Osteocyte (in vitro differentiated cells): ENCODE data around the gene ETFA. TPM values are rescaled to one million over a fixed set of nuclear protein-coding genes. Genes with fewer than 3 reads are reported as not detected.
A peak's percentile ranks its signal among the peaks of the same experiment; 100 is the strongest.

Source experiments
- DNase-seq: peaks from one replicate; pipeline ENCODE4 v3.0.0; 2021; ENCODE audit warnings: mixed read lengths; ENCODE audit not compliant: unreplicated experiment; ENCODE audit errors: extremely low spot score
- H3K27ac Mint-ChIP-seq: one replicate; pipeline ENCODE4 v1.8.0; 2021; ENCODE audit warnings: mild to moderate bottlenecking, mixed read lengths; ENCODE audit not compliant: unreplicated experiment
- H3K27me3 Mint-ChIP-seq: one replicate; pipeline ENCODE4 v1.8.0; 2021; ENCODE audit warnings: mixed read lengths; ENCODE audit not compliant: unreplicated experiment
- H3K36me3 Mint-ChIP-seq: one replicate; pipeline ENCODE4 v1.8.0; 2021; ENCODE audit warnings: mixed read lengths; ENCODE audit not compliant: unreplicated experiment
- H3K4me1 Mint-ChIP-seq: one replicate; pipeline ENCODE4 v1.8.0; 2021; ENCODE audit warnings: mixed read lengths; ENCODE audit not compliant: unreplicated experiment
- H3K4me3 Mint-ChIP-seq: one replicate; pipeline ENCODE4 v1.8.0; 2021; ENCODE audit warnings: mild to moderate bottlenecking, moderate library complexity, mixed read lengths; ENCODE audit not compliant: unreplicated experiment
- H3K9me3 Mint-ChIP-seq: one replicate; pipeline ENCODE4 v1.8.0; 2021; ENCODE audit warnings: mixed read lengths; ENCODE audit not compliant: unreplicated experiment
- total RNA-seq: library from RNA; stranded (reverse); gene quantifications from 2 replicates; pipeline ENCODE4 v1.2.1, GENCODE V29; 2021
- TF ChIP-seq, protein P1 (sequence below): fragments of 200-600 bp; sonication (generic); IDR thresholded peaks from 2 replicates; pipeline ENCODE4 v1.5.0; 2021; ENCODE audit warnings: antibody characterized with exemption, mild to moderate bottlenecking, moderate library complexity

ETFA gene
- total RNA-seq, 1 donor from 2014 or later, result 98.2 TPM

- DNase-seq, result no peak
- H3K36me3 Mint-ChIP-seq, result peaks cover 33% of the 10 kb centered on the region
Observed at GRCh38 chr15:76217029-76217881, 94.0 kb downstream of the ETFA start.

DNA sequence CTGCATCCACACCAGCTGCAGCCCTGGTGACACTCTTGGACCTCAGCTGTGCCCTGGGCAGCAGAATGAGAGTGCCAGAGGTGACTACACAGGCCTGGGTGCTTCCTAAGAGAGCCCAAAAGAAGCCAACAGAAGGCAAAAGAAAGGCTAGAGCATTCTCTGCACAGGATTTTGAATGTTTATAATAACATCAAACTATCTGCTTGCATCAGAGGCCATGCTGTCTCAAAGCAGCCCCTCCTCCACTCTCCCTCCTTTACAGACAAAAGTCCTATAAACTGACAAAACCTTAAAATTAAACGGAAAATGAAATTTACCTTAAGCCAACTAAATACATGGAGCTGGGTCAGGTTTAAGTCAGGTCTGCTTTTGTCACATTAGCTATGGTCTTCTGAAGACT lies 95.6 kb downstream of the ETFA start:
- no peak overlapping the region for H3K27ac Mint-ChIP-seq
- peaks cover 8% of the 10 kb centered on the region for H3K4me1 Mint-ChIP-seq
- peaks cover 9% of the 10 kb centered on the region for H3K9me3 Mint-ChIP-seq
- TF ChIP-seq, protein P1, sequence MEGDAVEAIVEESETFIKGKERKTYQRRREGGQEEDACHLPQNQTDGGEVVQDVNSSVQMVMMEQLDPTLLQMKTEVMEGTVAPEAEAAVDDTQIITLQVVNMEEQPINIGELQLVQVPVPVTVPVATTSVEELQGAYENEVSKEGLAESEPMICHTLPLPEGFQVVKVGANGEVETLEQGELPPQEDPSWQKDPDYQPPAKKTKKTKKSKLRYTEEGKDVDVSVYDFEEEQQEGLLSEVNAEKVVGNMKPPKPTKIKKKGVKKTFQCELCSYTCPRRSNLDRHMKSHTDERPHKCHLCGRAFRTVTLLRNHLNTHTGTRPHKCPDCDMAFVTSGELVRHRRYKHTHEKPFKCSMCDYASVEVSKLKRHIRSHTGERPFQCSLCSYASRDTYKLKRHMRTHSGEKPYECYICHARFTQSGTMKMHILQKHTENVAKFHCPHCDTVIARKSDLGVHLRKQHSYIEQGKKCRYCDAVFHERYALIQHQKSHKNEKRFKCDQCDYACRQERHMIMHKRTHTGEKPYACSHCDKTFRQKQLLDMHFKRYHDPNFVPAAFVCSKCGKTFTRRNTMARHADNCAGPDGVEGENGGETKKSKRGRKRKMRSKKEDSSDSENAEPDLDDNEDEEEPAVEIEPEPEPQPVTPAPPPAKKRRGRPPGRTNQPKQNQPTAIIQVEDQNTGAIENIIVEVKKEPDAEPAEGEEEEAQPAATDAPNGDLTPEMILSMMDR, result no peak
- no peak overlapping the region for H3K4me3 Mint-ChIP-seq
- DNase-seq, result no peak
- H3K36me3 Mint-ChIP-seq, result peaks cover 30% of the 10 kb centered on the region
- no peaks in the 10 kb centered on the region for H3K27me3 Mint-ChIP-seq

More at GRCh38 chr15:76217029-76217881, 94.0 kb downstream of the ETFA start:
- Mint-ChIP-seq H3K27ac (no peak overlapping the region), H3K4me3 (no peak overlapping the region), H3K4me1 (peaks cover 8% of the 10 kb centered on the region), H3K27me3 (no peaks in the 10 kb centered on the region), H3K9me3 (peaks cover 9% of the 10 kb centered on the region)
- TF ChIP-seq, protein P1, result no peak

DNA sequence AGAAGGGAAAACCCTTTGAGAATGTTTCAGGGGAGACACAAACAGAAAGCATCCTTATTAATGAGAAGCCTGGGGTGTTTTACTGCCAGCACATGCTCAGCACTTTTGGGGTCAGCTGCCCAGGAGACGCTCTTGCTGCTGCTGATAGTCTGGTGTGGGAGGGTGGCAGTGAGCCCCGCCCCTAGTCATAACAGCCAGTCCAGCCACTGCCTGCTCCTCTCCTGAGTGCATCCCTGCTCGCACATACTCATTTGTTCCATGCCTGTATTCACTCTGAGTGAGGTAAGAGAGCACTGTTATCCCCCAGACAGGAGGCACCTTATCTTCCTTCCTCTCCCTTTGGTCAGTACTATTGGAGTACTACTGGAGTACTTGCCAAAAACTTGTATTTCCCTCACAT lies 101.3 kb downstream of the ETFA start:
- TF ChIP-seq, protein P1, result no peak
- Mint-ChIP-seq H3K4me3 (no peak overlapping the region), H3K9me3 (no peaks in the 10 kb centered on the region), H3K4me1 (peaks cover 8% of the 10 kb centered on the region), H3K27ac (no peak overlapping the region), H3K36me3 (peaks cover 19% of the 10 kb centered on the region), H3K27me3 (no peaks in the 10 kb centered on the region)
- no peak for DNase-seq

DNA sequence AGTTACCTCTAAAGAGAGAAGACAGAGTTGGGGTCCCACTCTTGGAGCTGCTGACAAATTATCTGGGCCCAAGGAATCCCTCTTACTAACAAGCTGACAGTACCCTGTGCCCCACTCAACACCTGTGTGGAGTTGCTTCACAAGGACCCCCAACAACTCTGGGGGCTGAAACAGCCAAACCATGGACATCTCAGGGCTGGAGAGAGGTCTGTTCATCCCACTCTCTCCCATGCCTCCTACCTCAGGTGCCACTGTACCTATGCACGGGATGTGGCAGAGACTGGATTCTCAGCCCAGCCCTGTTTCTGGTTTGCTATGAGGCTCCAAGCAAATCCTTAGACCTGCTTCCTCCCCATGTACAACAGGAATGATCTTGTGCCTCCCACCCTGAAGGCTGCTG lies 101.7 kb downstream of the ETFA start:
- Mint-ChIP-seq H3K27me3 (no peaks in the 10 kb centered on the region), H3K9me3 (no peaks in the 10 kb centered on the region), H3K27ac (no peak overlapping the region), H3K4me1 (peaks cover 8% of the 10 kb centered on the region), H3K36me3 (peaks cover 18% of the 10 kb centered on the region), H3K4me3 (no peak overlapping the region)
- peak; percentile 59 for DNase-seq
- TF ChIP-seq, protein P1, result no peak

GRCh38 chr15:76208786-76209424 lies 102.4 kb downstream of the ETFA start:
- TF ChIP-seq, protein P1, result no peak
- H3K36me3 Mint-ChIP-seq, result peaks cover 18% of the 10 kb centered on the region
- peak; percentile 75 for DNase-seq
- no peaks in the 10 kb centered on the region for H3K9me3 Mint-ChIP-seq
- H3K27ac Mint-ChIP-seq, result no peak overlapping the region
- H3K4me3 Mint-ChIP-seq, result no peak overlapping the region
- peaks cover 8% of the 10 kb centered on the region for H3K4me1 Mint-ChIP-seq
- H3K27me3 Mint-ChIP-seq, result no peaks in the 10 kb centered on the region
